Superior temporal gyrus (tissue), 1 donor: ENCODE results near the gene CAPN5.

Experiments used
- DNase-seq: peaks from one replicate; pipeline ENCODE4 v3.0.0-alpha.2; 2016; ENCODE audit errors: extremely low spot score

The CAPN5 gene

DNA sequence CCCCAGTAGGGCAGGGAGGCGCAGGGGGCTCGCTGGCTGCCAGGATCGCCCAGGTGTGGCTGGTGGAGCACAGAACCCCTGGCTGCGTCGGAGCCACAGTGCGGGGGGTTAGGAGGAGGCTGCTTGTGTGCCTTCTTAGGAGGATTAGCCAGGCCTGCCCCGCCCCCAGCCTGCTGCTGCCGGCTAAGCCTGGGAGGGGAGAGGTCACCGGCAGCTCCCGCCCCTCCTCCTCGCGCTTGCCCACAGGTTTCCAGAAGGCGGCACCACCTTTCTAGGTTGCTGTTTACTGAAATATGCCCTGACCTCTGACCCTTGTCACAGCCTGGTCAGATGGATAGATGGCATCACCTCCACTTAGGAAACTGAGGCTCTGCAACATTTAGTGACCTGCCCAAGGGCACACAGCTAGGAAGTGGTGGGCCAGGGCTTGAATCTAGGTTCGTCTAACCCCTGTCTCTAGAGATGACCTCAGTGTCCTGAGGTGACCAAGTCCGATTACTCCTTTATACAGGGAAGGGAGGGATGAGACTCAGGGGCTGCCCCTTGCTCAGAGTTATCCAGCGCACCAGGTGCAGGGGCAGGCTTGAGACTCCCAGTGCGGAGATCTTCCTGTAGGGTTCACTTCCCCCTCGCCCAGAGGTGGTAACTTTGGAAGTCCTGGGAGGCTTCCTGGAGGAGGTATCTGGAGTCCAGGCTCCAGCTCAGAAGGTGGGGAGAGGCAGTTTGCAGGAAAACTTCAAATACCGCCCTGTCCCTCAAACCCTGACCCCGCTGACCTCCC, 105.3 kb downstream of the CAPN5 start:
- no peak for DNase-seq

DNA sequence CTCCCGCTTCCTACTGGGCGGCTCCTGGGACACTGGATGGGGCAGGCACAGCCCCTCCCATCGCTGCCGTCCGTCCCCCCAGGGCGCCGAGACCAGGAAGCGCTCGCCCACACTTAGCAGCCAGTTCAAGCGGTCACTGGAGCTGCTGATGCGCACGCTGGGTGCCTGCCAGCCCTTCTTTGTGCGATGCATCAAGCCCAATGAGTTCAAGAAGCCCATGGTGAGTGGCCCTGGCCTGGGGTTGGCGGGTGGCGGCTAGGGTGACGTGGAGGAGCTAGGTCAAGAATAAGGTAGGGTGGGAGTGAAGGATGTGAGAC, 105.9 kb downstream of the CAPN5 start:
- no peak for DNase-seq

DNA sequence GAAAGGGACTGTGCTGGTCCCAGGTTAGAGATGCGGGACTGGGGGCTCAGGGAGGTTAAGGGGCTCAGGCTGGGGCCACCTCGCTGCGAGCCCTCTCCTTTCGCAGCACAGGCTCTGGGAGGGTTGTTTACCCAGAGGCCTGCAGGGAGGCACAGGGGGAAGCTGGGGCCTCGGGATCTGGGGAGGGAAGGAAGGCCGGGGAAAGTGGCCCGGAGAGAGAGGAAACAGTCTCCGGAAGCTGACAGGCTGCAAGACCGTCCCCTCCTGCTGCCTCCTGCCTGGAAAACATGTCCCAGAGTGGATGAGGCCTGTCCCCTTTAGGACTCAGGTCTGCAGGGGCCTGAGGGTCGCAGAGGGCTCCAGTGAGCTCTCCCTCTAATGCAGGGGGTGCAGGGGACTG, 106.7 kb downstream of the CAPN5 start:
- no peak for DNase-seq

DNA sequence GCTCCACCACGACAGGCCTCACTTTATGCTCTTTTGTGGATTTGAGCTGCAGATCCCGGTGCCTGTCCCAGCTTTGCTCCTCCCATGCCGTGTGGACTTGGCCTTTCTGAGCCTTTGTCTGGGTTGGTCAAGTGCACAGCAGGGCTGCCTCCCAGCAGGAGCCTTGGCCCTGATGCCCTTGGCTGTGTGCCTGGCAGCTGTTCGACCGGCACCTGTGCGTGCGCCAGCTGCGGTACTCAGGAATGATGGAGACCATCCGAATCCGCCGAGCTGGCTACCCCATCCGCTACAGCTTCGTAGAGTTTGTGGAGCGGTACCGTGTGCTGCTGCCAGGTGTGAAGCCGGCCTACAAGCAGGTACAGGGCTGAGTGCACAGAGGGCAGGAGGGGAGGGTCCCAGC, 107.8 kb downstream of the CAPN5 start:
- no peak for DNase-seq

DNA sequence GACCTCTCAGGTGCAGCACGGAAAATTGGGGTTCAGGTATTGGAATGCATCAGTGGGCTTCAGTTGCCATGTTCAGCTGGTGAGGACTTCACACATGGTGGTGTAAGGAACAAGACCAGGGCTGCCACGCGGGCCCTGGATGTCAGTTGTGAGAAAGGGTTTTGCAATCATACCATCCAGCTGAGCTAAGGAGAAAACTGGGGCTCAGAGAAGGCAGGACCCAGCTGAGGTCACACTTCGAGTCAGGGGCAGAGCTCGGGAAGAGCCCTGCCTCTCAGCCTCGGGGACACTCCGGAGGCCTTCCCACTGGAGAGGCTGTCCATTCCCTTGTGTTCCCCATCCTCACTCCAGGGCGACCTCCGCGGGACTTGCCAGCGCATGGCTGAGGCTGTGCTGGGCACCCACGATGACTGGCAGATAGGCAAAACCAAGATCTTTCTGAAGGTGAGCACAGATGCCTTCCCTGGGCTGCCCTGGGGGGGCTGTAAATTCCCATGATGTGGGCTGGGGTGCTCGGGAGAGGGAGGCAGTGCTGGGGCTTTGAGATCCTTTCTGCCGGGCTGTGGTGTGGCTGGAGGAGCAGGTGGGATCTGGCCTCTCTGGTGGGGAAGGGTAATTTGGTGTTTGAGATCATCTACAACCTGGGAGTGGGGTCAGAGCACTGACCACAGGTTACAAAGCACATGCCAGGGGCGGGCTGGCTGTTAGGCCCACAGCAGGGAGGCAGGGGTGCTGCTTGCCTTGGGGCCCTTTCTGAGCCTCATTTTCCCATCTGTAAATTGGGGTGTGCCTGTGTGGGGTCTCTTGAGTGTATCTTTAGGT, 108.5 kb downstream of the CAPN5 start:
- no peak for DNase-seq
